Astrocyte (in vitro differentiated cells and primary cell): ENCODE measurements around the gene ANKHD1. TPM values are rescaled to one million over a fixed set of nuclear protein-coding genes. Genes with fewer than 3 reads are reported as not detected.

Source experiments
- DNase-seq: peaks from one replicate; pipeline ENCODE4 v3.0.0-alpha.2; 2010; ENCODE audit warnings: low read depth
- FAIRE-seq: peaks from 2 replicates; lab custom pipeline; 2011; peaks lifted over from hg19 to GRCh38; lab: Jason Lieb, UNC
- H2AFZ ChIP-seq: 2 replicates; pipeline ENCODE4 v1.6.0; 2012; ENCODE audit warnings: low read depth, low read length, inconsistent platforms
- H3K27ac ChIP-seq: 2 replicates; pipeline ENCODE4 v1.5.1; 2011; ENCODE audit warnings: low read depth, low read length, inconsistent platforms
- H3K27me3 ChIP-seq: 2 replicates; pipeline ENCODE4 v1.6.0; 2011; ENCODE audit warnings: low read length, inconsistent platforms; ENCODE audit not compliant: insufficient read depth
- H3K36me3 ChIP-seq: 2 replicates; pipeline ENCODE4 v1.5.1; 2011; ENCODE audit warnings: low read length, inconsistent platforms; ENCODE audit not compliant: insufficient read depth
- H3K4me1 ChIP-seq: 2 replicates; pipeline ENCODE4 v1.5.1; 2011; ENCODE audit warnings: low read length, inconsistent platforms; ENCODE audit not compliant: insufficient read depth
- H3K4me2 ChIP-seq: 2 replicates; pipeline ENCODE4 v1.6.0; 2012; ENCODE audit warnings: low read length, inconsistent platforms
- H3K4me3 ChIP-seq: 2 replicates; pipeline ENCODE4 v1.5.1; 2011; ENCODE audit warnings: low read depth, mild to moderate bottlenecking, low read length, inconsistent platforms; ENCODE audit not compliant: insufficient read depth
- H3K79me2 ChIP-seq: 2 replicates; pipeline ENCODE4 v1.6.0; 2012; ENCODE audit warnings: mild to moderate bottlenecking, low read length, inconsistent platforms; ENCODE audit not compliant: insufficient read depth
- H3K9ac ChIP-seq: 2 replicates; pipeline ENCODE4 v1.6.0; 2012; ENCODE audit warnings: mild to moderate bottlenecking, low read length, inconsistent platforms
- H3K9me3 ChIP-seq: 2 replicates; pipeline ENCODE4 v1.5.1; 2012; ENCODE audit warnings: low read depth, mild to moderate bottlenecking, low read length, inconsistent platforms; ENCODE audit not compliant: insufficient read depth
- H4K20me1 ChIP-seq: 2 replicates; pipeline ENCODE4 v1.6.0; 2012; ENCODE audit warnings: low read length, inconsistent platforms; ENCODE audit not compliant: insufficient read depth
- H3K27ac Mint-ChIP-seq: one replicate; pipeline ENCODE4 v1.8.0; 2021; ENCODE audit warnings: mild to moderate bottlenecking, mixed read lengths; ENCODE audit not compliant: unreplicated experiment
- H3K27me3 Mint-ChIP-seq: one replicate; pipeline ENCODE4 v1.8.0; 2021; ENCODE audit warnings: low read depth, mixed read lengths; ENCODE audit not compliant: unreplicated experiment
- H3K36me3 Mint-ChIP-seq: one replicate; pipeline ENCODE4 v1.8.0; 2021; ENCODE audit warnings: low read depth, mixed read lengths; ENCODE audit not compliant: unreplicated experiment
- H3K4me1 Mint-ChIP-seq: one replicate; pipeline ENCODE4 v1.8.0; 2021; ENCODE audit warnings: low read depth, mixed read lengths; ENCODE audit not compliant: unreplicated experiment
- H3K4me3 Mint-ChIP-seq: one replicate; pipeline ENCODE4 v1.8.0; 2021; ENCODE audit warnings: mild to moderate bottlenecking, moderate library complexity, mixed read lengths; ENCODE audit not compliant: unreplicated experiment
- H3K9me3 Mint-ChIP-seq: one replicate; pipeline ENCODE4 v1.8.0; 2021; ENCODE audit warnings: mild to moderate bottlenecking, mixed read lengths; ENCODE audit not compliant: unreplicated experiment
- CTCF ChIP-seq: IDR thresholded peaks from 2 replicates; pipeline ENCODE4 v1.5.1; 2011; ENCODE audit warnings: low read depth, mild to moderate bottlenecking, inconsistent platforms, low read length, moderate library complexity; ENCODE audit not compliant: insufficient read depth
- EZH2 ChIP-seq: IDR thresholded peaks from 2 replicates; pipeline ENCODE4 v1.6.1; 2012; ENCODE audit warnings: mild to moderate bottlenecking, low read length, inconsistent platforms; ENCODE audit not compliant: insufficient read depth
- total RNA-seq: library from RNA; stranded (reverse); gene quantifications from 2 replicates; pipeline ENCODE4 v1.2.1, GENCODE V29; 2021

ANKHD1 gene
- total RNA-seq, 1 donor from 2014 or later: 56.5 TPM

DNA sequence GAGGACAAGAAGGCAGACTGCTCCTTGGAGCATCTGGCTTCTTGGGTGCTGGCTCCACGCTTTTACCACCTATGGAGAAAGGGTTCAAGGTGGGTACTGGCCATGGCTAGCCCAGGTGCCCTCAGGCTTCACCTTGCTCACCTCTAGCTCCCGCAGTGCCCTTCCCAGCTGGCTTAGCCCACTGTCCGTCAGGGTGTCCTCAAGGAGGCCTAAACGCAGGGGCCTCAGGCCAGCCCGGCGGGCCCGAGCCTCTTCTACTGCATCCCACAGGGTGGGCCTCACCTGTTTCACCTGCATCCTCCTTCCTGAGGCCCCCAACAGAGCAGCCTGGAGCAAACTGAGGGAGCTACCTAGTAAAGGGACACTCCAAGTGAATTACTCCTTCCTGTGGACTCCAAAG is 172.1 kb downstream of the ANKHD1 start:
- H3K4me1 ChIP-seq: peaks cover 6% of the 10 kb centered on the region
- no peaks in the 10 kb centered on the region for H3K27me3 ChIP-seq
- H3K9me3 Mint-ChIP-seq: no peaks in the 10 kb centered on the region
- H3K9me3 ChIP-seq: no peaks in the 10 kb centered on the region
- no peak overlapping the region for H3K27ac Mint-ChIP-seq
- H3K4me1 Mint-ChIP-seq: peaks cover 10% of the 10 kb centered on the region
- peaks cover 4% of the 10 kb centered on the region for H4K20me1 ChIP-seq
- no peaks in the 10 kb centered on the region for H3K36me3 ChIP-seq
- no peak for DNase-seq
- H3K27me3 Mint-ChIP-seq: peaks cover 4% of the 10 kb centered on the region
- H2AFZ ChIP-seq: no peak overlapping the region
- no peaks in the 10 kb centered on the region for H3K79me2 ChIP-seq
- H3K27ac ChIP-seq: no peak overlapping the region
- H3K4me3 Mint-ChIP-seq: no peak overlapping the region
- H3K4me3 ChIP-seq: no peak overlapping the region
- H3K36me3 Mint-ChIP-seq: peaks cover 2% of the 10 kb centered on the region
- no peak overlapping the region for H3K9ac ChIP-seq
- no peak for TF ChIP-seq EZH2
- TF ChIP-seq CTCF: no peak
- no peak overlapping the region for H3K4me2 ChIP-seq
- FAIRE-seq: no peak

- TF ChIP-seq EZH2 (no peak), CTCF (no peak)
- Mint-ChIP-seq H3K27me3 (peaks cover 4% of the 10 kb centered on the region), H3K4me1 (peaks cover 8% of the 10 kb centered on the region), H3K4me3 (no peak overlapping the region), H3K36me3 (peaks cover 2% of the 10 kb centered on the region), H3K27ac (no peak overlapping the region), H3K9me3 (no peaks in the 10 kb centered on the region)
- Histone ChIP-seq H3K27ac (no peak overlapping the region), H3K9ac (no peak overlapping the region), H2AFZ (no peak overlapping the region), H3K79me2 (no peaks in the 10 kb centered on the region), H3K4me2 (no peak overlapping the region), H4K20me1 (no peaks in the 10 kb centered on the region), H3K4me1 (peaks cover 6% of the 10 kb centered on the region), H3K36me3 (no peaks in the 10 kb centered on the region), H3K27me3 (no peaks in the 10 kb centered on the region), H3K4me3 (no peak overlapping the region), H3K9me3 (no peaks in the 10 kb centered on the region)
- no peak for FAIRE-seq
- DNase-seq: peak; percentile 34
These were observed 172.5 kb downstream of the ANKHD1 start for GRCh38 chr5:140574165-140574564.

DNA sequence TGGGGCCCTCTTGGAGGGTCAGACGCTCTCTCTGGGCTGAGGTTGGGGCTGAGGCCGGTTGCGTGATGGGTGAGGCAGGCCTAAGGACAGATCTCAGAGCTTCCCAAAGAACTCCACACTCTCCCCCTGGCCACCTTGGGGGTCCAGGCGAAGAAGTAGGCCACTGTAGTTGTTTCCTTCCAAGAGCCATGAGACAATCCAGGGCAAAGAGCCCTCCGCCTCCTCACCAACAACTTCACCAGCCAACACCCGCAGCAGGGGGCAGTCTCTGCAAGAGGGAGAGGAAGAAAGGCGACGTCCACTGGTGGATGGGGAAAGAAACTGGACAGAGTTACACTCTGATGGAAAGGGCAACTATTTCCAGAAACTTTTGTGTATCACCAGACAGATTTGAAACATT is 173.7 kb downstream of the ANKHD1 start:
- no peaks in the 10 kb centered on the region for H3K79me2 ChIP-seq
- Mint-ChIP-seq H3K9me3 (no peaks in the 10 kb centered on the region), H3K27me3 (peaks cover 4% of the 10 kb centered on the region), H3K4me3 (no peak overlapping the region), H3K27ac (no peak overlapping the region), H3K36me3 (peaks cover 2% of the 10 kb centered on the region), H3K4me1 (peaks cover 6% of the 10 kb centered on the region)
- no peak overlapping the region for H3K27ac ChIP-seq
- FAIRE-seq (no peak), DNase-seq (no peak)
- no peak overlapping the region for H3K9ac ChIP-seq
- H3K4me3 ChIP-seq: no peak overlapping the region
- H4K20me1 ChIP-seq: no peaks in the 10 kb centered on the region
- no peaks in the 10 kb centered on the region for H3K9me3 ChIP-seq
- H3K36me3 ChIP-seq: no peaks in the 10 kb centered on the region
- no peak overlapping the region for H3K4me2 ChIP-seq
- no peak for TF ChIP-seq EZH2
- TF ChIP-seq CTCF: no peak
- no peak overlapping the region for H2AFZ ChIP-seq
- peaks cover 6% of the 10 kb centered on the region for H3K4me1 ChIP-seq
- H3K27me3 ChIP-seq: peaks cover 2% of the 10 kb centered on the region
